B cell (primary cell): Measurements from ENCODE around the gene TIGD6.
"Not testable (repeated sequence)": the region's sequence is repeated elsewhere in the genome, so short reads cannot be mapped to it uniquely, and the experiment has no call there.

Source experiments
- CTCF ChIP-seq: fragments of 200-600 bp; IDR thresholded peaks from one replicate; pipeline ENCODE4 v1.8.0; 2022; ENCODE audit warnings: antibody characterized with exemption, mild to moderate bottlenecking
- EZH2 ChIP-seq: IDR thresholded peaks from 2 replicates; pipeline ENCODE4 v1.6.1; 2012; ENCODE audit warnings: borderline replicate concordance, low read depth, mild to moderate bottlenecking, moderate library complexity, low read length; ENCODE audit not compliant: insufficient read depth, poor library complexity, severe bottlenecking

- TF ChIP-seq CTCF, EZH2: not testable (repeated sequence)
Measured at GRCh38 chr5:150028047-150028446, 27.6 kb upstream of the TIGD6 start.
